A673 (cell line): Measurements from ENCODE around the gene SMCO2. TPM values are rescaled to one million over a fixed set of nuclear protein-coding genes. Genes with fewer than 3 reads are reported as not detected.
"Not testable (repeated sequence)": the region's sequence is repeated elsewhere in the genome, so short reads cannot be mapped to it uniquely, and the experiment has no call there.

Experiments used
- BruUV-seq: library from RNA; stranded (reverse); fragments of 400-500 nt; replicated peaks from 2 replicates; lab custom pipeline; 2021; lab: Mats Ljungman, UMichigan
- CTCF ChIA-PET: fragments of 300-600 bp; sonication (Branson Sonifier 250); formaldehyde crosslinking; loops from one replicate; lab custom pipeline; 2022; ENCODE audit warnings: antibody characterized with exemption; lab: Charles Lee
- POLR2A ChIA-PET: fragments of 300-600 bp; sonication (Branson Sonifier 250); formaldehyde crosslinking; loops from one replicate; lab custom pipeline; 2022; ENCODE audit warnings: antibody characterized with exemption; ENCODE audit not compliant: low non-redundant PET; lab: Charles Lee
- DNase-seq: peaks from one replicate; pipeline ENCODE4 v3.0.0-alpha.2; 2015; ENCODE audit warnings: low spot score
- H3K27ac ChIP-seq: fragments of 200-600 bp; sonication (generic); 2 replicates; pipeline ENCODE4 v1.5.1; 2016; ENCODE audit warnings: mixed run types, low read depth, mild to moderate bottlenecking, mixed read lengths, antibody characterized with exemption, low read length; ENCODE audit not compliant: poor library complexity, severe bottlenecking
- H3K27me3 ChIP-seq: fragments of 200-600 bp; sonication (generic); replicated peaks from 2 replicates; pipeline ENCODE4 v1.6.1; 2017; ENCODE audit warnings: mixed run types, low read depth, mild to moderate bottlenecking, mixed read lengths, antibody characterized with exemption, low read length; ENCODE audit not compliant: insufficient read depth, poor library complexity
- H3K36me3 ChIP-seq: fragments of 200-600 bp; sonication (generic); 2 replicates; pipeline ENCODE4 v1.6.1; 2016; ENCODE audit warnings: mixed run types, mild to moderate bottlenecking, mixed read lengths, antibody characterized with exemption, low read length; ENCODE audit not compliant: insufficient read depth, poor library complexity, severe bottlenecking
- H3K4me1 ChIP-seq: fragments of 200-600 bp; sonication (generic); 2 replicates; pipeline ENCODE4 v1.6.1; 2017; ENCODE audit warnings: mixed run types, mild to moderate bottlenecking, mixed read lengths, antibody characterized with exemption, low read length; ENCODE audit not compliant: insufficient read depth, poor library complexity, severe bottlenecking
- H3K4me3 ChIP-seq: fragments of 200-600 bp; sonication (generic); 2 replicates; pipeline ENCODE4 v1.5.1; 2016; ENCODE audit warnings: low read depth, mixed run types, mild to moderate bottlenecking, mixed read lengths, low read length; ENCODE audit not compliant: poor library complexity, severe bottlenecking
- H3K9me3 ChIP-seq: fragments of 200-600 bp; sonication (generic); 2 replicates; pipeline ENCODE4 v1.6.1; 2016; ENCODE audit warnings: mixed run types, low read depth, mild to moderate bottlenecking, mixed read lengths, antibody characterized with exemption, low read length; ENCODE audit not compliant: poor library complexity, severe bottlenecking
- CTCF ChIP-seq: fragments of 300-800, 200-600 bp; sonication (generic); conservative IDR thresholded peaks from 2 replicates; pipeline ENCODE4 v1.5.1; 2017; ENCODE audit warnings: low read depth, mild to moderate bottlenecking, antibody characterized with exemption, low read length, moderate library complexity, mixed read lengths
- EZH2 ChIP-seq: fragments of 200-600 bp; sonication (generic); IDR thresholded peaks from 2 replicates; pipeline ENCODE4 v1.6.1; 2017; ENCODE audit warnings: borderline replicate concordance, low read depth, mild to moderate bottlenecking, mixed read lengths, antibody characterized with exemption, low read length; ENCODE audit not compliant: poor library complexity, severe bottlenecking
- intact Hi-C: fragments of 100-400 bp; cut with micrococcal nuclease; formaldehyde crosslinking; loops from one replicate; pipeline ENCODE4 v1.10.0; 2022; ENCODE audit not compliant: unreplicated experiment
- total RNA-seq: library from RNA; stranded (reverse); gene quantifications from 2 replicates; pipeline ENCODE4 v1.2.3, GENCODE V29; 2021

Gene SMCO2
- total RNA-seq, 1 experiment from 2014 or later = not detected

- DNase-seq = no peak
- no peaks in the 10 kb centered on the region for H3K36me3 ChIP-seq
- TF ChIP-seq CTCF (no peak), EZH2 (no peak)
- H3K9me3 ChIP-seq = no peaks in the 10 kb centered on the region
- no peak overlapping the region for H3K4me3 ChIP-seq
- BruUV-seq = no TSS peak
- POLR2A ChIA-PET = no interaction called here
- CTCF ChIA-PET = no interaction called here
- no peaks in the 10 kb centered on the region for H3K4me1 ChIP-seq
- intact Hi-C loops = no loop called here
- no peak overlapping the region for H3K27ac ChIP-seq
- H3K27me3 ChIP-seq = no peaks in the 10 kb centered on the region
Measured at GRCh38 chr12:27541031-27541719, 94.6 kb downstream of the SMCO2 start.

- ChIA-PET POLR2A (no interaction called here), CTCF (no interaction called here)
- H3K36me3 ChIP-seq = no peaks in the 10 kb centered on the region
- H3K4me3 ChIP-seq = no peak overlapping the region
- intact Hi-C loops = no loop called here
- H3K27ac ChIP-seq = no peak overlapping the region
- no peaks in the 10 kb centered on the region for H3K9me3 ChIP-seq
- DNase-seq = no peak
- BruUV-seq = no TSS peak
- TF ChIP-seq CTCF (no peak), EZH2 (no peak)
- H3K27me3 ChIP-seq = no peaks in the 10 kb centered on the region
- H3K4me1 ChIP-seq = no peaks in the 10 kb centered on the region
Measured at GRCh38 chr12:27542628-27543027, 96.1 kb downstream of the SMCO2 start.

- CTCF ChIA-PET, H3K4me3 ChIP-seq, H3K27me3 ChIP-seq, DNase-seq, H3K27ac ChIP-seq, intact Hi-C loops, POLR2A ChIA-PET, H3K9me3 ChIP-seq, H3K36me3 ChIP-seq, BruUV-seq: not testable (repeated sequence)
- H3K4me1 ChIP-seq = peaks cover 11% of the 10 kb centered on the region
Measured at GRCh38 chr12:27544858-27545257, 98.3 kb downstream of the SMCO2 start.

GRCh38 chr12:27545665-27546064, 99.1 kb downstream of the SMCO2 start:
- intact Hi-C loops = no loop called here
- ChIA-PET POLR2A (no interaction called here), CTCF (no interaction called here)
- no peaks in the 10 kb centered on the region for H3K27me3 ChIP-seq
- no peaks in the 10 kb centered on the region for H3K36me3 ChIP-seq
- no peaks in the 10 kb centered on the region for H3K9me3 ChIP-seq
- no TSS peak for BruUV-seq
- TF ChIP-seq EZH2 (no peak), CTCF (no peak)
- H3K27ac ChIP-seq = no peak overlapping the region
- H3K4me1 ChIP-seq = peaks cover 19% of the 10 kb centered on the region
- DNase-seq = no peak
- no peak overlapping the region for H3K4me3 ChIP-seq
